Stimulated activated CD4-positive, alpha-beta T cell treated with anti-CD3 and anti-CD28 coated beads, Interleukin-1b, Interleukin-23, amount 100 ng/mL, for 48 hours (primary cell): ENCODE results near the gene AK8.

Source experiments
- DNase-seq: peaks from one replicate; pipeline ENCODE4 v3.0.0-alpha.2; 2020

AK8 gene

GRCh38 chr9:132857616-132858342 lies 20.3 kb downstream of the AK8 start:
- DNase-seq, result no peak

GRCh38 chr9:132857031-132857430 lies 21.1 kb downstream of the AK8 start:
- DNase-seq, result no peak

GRCh38 chr9:132855904-132856303 lies 22.2 kb downstream of the AK8 start:
- no peak for DNase-seq

GRCh38 chr9:132854832-132855231 lies 23.3 kb downstream of the AK8 start:
- DNase-seq, result no peak

- no peak for DNase-seq
Observed at GRCh38 chr9:132853482-132853881, 24.6 kb downstream of the AK8 start.

- DNase-seq, result no peak
Observed at GRCh38 chr9:132849185-132849706, 28.8 kb downstream of the AK8 start.

GRCh38 chr9:132846918-132847515 lies 31.1 kb downstream of the AK8 start:
- DNase-seq, result no peak

GRCh38 chr9:132846109-132846917 lies 31.8 kb downstream of the AK8 start:
- DNase-seq, result no peak

GRCh38 chr9:132842124-132843044 lies 35.7 kb downstream of the AK8 start:
- no peak for DNase-seq

GRCh38 chr9:132840980-132841379 lies 37.1 kb downstream of the AK8 start:
- no peak for DNase-seq

- DNase-seq, result no peak
Observed at GRCh38 chr9:132838291-132838690, 39.8 kb downstream of the AK8 start.

- no peak for DNase-seq
Observed at GRCh38 chr9:132837501-132838286, 40.4 kb downstream of the AK8 start.

GRCh38 chr9:132834343-132834742 lies 43.7 kb downstream of the AK8 start:
- no peak for DNase-seq

- DNase-seq, result no peak
Observed at GRCh38 chr9:132833550-132834121, 44.4 kb downstream of the AK8 start.

GRCh38 chr9:132832171-132832881 lies 45.8 kb downstream of the AK8 start:
- no peak for DNase-seq

GRCh38 chr9:132828201-132828770 lies 49.8 kb downstream of the AK8 start:
- DNase-seq, result no peak

GRCh38 chr9:132827366-132827765 lies 50.7 kb downstream of the AK8 start:
- DNase-seq, result no peak

GRCh38 chr9:132826621-132827365 lies 51.3 kb downstream of the AK8 start:
- no peak for DNase-seq

GRCh38 chr9:132826131-132826530 lies 52.0 kb downstream of the AK8 start:
- DNase-seq, result no peak

GRCh38 chr9:132825430-132825829 lies 52.7 kb downstream of the AK8 start:
- DNase-seq, result no peak
